ENCODE results near the gene ZNF625.
A peak's percentile ranks its signal among the peaks of the same experiment; 100 is the strongest.

- TF ChIP-seq POLR2AphosphoS5 (IDR thresholded peaks at IDR 0.05; ENCODE audit: low read depth, low read length) (no peak), POLR2A (IDR thresholded peaks at IDR 0.05; ENCODE audit: low read depth, low read length) (peak; percentile 58; the same call in 1 of the 2 replicates), TAF1 (IDR thresholded peaks at IDR 0.05; ENCODE audit: borderline replicate concordance, low read depth, low read length) (no peak)
Observed at GRCh38 chr19:12156223-12157058, at the start of gene ZNF625.

Measured in GM12892 (cell line).